IMR-90 (cell line): Measurements from ENCODE around the gene WNT3. TPM values are rescaled to one million over a fixed set of nuclear protein-coding genes. Genes with fewer than 3 reads are reported as not detected.

Experiments
- ATAC-seq: fragments of 200-7000 bp; cut with Tn5 transposase; 2 replicates; pipeline ENCODE4 v1.9.1; 2020; ENCODE audit warnings: low read depth, mild to moderate bottlenecking, moderate library complexity
- BruUV-seq: library from RNA; stranded (reverse); fragments of 400-500 nt; replicated peaks from 2 replicates; lab custom pipeline; 2021; lab: Mats Ljungman, UMichigan
- CTCF ChIA-PET: fragments of 300-600 bp; formaldehyde crosslinking; extraction: SDS; loops from one replicate; lab custom pipeline; 2021; ENCODE audit warnings: antibody characterized with exemption; lab: Yijun Ruan, JAX
- POLR2A ChIA-PET: fragments of 300-600 bp; sonication (Branson Sonifier 250); formaldehyde crosslinking; loops from one replicate; lab custom pipeline; 2022; ENCODE audit warnings: antibody characterized with exemption; ENCODE audit not compliant: unreplicated experiment; lab: Charles Lee
- DNase-seq: peaks from one replicate; pipeline ENCODE4 v3.0.0; 2013
- H2AFZ ChIP-seq: replicated peaks from 2 replicates; pipeline ENCODE3; 2013; ENCODE audit warnings: low read length, mild to moderate bottlenecking; ENCODE audit not compliant: poor library complexity
- H2AK5ac ChIP-seq: 2 replicates; pipeline ENCODE4 v1.6.1; 2013; ENCODE audit warnings: low read depth, low read length, inconsistent platforms
- H2AK9ac ChIP-seq: replicated peaks from 2 replicates; pipeline ENCODE3; 2013; ENCODE audit warnings: mild to moderate bottlenecking, low read depth, low read length, moderate library complexity; ENCODE audit not compliant: poor library complexity
- H2BK120ac ChIP-seq: 2 replicates; pipeline ENCODE4 v1.6.1; 2013; ENCODE audit warnings: low read depth, low read length, inconsistent platforms
- H2BK15ac ChIP-seq: 3 replicates; pipeline ENCODE4 v1.6.1; 2013; ENCODE audit warnings: low read depth, low read length, inconsistent platforms
- H2BK20ac ChIP-seq: 2 replicates; pipeline ENCODE4 v1.6.1; 2013; ENCODE audit warnings: low read depth, mild to moderate bottlenecking, inconsistent platforms, low read length, moderate library complexity
- H2BK5ac ChIP-seq: 2 replicates; pipeline ENCODE4 v1.6.1; 2013; ENCODE audit warnings: mild to moderate bottlenecking, low read depth, low read length, inconsistent platforms; ENCODE audit not compliant: poor library complexity, severe bottlenecking
- H3K14ac ChIP-seq: replicated peaks from 2 replicates; pipeline ENCODE4 v1.6.1; 2013; ENCODE audit warnings: low read depth, low read length, inconsistent platforms
- H3K18ac ChIP-seq: 2 replicates; pipeline ENCODE4 v1.6.1; 2013; ENCODE audit warnings: low read depth, low read length, control low read depth
- H3K23ac ChIP-seq: 2 replicates; pipeline ENCODE4 v1.6.1; 2013; ENCODE audit warnings: low read depth, low read length, inconsistent platforms
- H3K27ac ChIP-seq: 2 replicates; pipeline ENCODE4 v1.5.1; 2013; ENCODE audit warnings: mild to moderate bottlenecking, control low read depth, low read length; ENCODE audit not compliant: insufficient read depth
- H3K27me3 ChIP-seq: 2 replicates; pipeline ENCODE4 v1.6.1; 2013; ENCODE audit warnings: low read length; ENCODE audit not compliant: control insufficient read depth, insufficient read depth
- H3K36me3 ChIP-seq: 2 replicates; pipeline ENCODE4 v1.6.1; 2013; ENCODE audit warnings: low read length, mixed read lengths; ENCODE audit not compliant: control insufficient read depth, insufficient read depth
- H3K4ac ChIP-seq: 2 replicates; pipeline ENCODE4 v1.6.1; 2013; ENCODE audit warnings: low read depth, low read length, inconsistent platforms
- H3K4me1 ChIP-seq: 2 replicates; pipeline ENCODE4 v1.6.1; 2013; ENCODE audit warnings: low read length, mixed read lengths; ENCODE audit not compliant: control insufficient read depth, insufficient read depth
- H3K4me2 ChIP-seq: 2 replicates; pipeline ENCODE4 v1.6.1; 2013; ENCODE audit warnings: low read depth, mild to moderate bottlenecking, control low read depth, low read length, moderate library complexity
- H3K4me3 ChIP-seq: 2 replicates; pipeline ENCODE4 v1.5.1; 2013; ENCODE audit warnings: low read depth, mild to moderate bottlenecking, control low read depth, low read length, moderate library complexity; ENCODE audit not compliant: insufficient read depth
- H3K56ac ChIP-seq: 2 replicates; pipeline ENCODE4 v1.6.1; 2013; ENCODE audit warnings: low read length, inconsistent platforms; ENCODE audit not compliant: insufficient read depth; ENCODE audit errors: extremely low read depth
- H3K79me1 ChIP-seq, 2 experiments: 2 replicates each; pipeline ENCODE4 v1.6.1; 2013; ENCODE audit warnings: low read length in 2 of 2, inconsistent platforms in 1 of 2, low read depth in 1 of 2
- H3K9ac ChIP-seq: 2 replicates; pipeline ENCODE4 v1.6.1; 2013; ENCODE audit warnings: low read depth, low read length, control low read depth
- H3K9me1 ChIP-seq: 2 replicates; pipeline ENCODE4 v1.6.1; 2013; ENCODE audit warnings: low read length, inconsistent platforms; ENCODE audit not compliant: insufficient read depth
- H3K9me3 ChIP-seq: 2 replicates; pipeline ENCODE4 v1.6.1; 2013; ENCODE audit warnings: low read length; ENCODE audit not compliant: control insufficient read depth, insufficient read depth
- H4K20me1 ChIP-seq: 2 replicates; pipeline ENCODE4 v1.6.1; 2013; ENCODE audit warnings: low read length, inconsistent platforms; ENCODE audit not compliant: insufficient read depth
- H4K5ac ChIP-seq: 2 replicates; pipeline ENCODE4 v1.6.1; 2013; ENCODE audit warnings: mild to moderate bottlenecking, low read depth, low read length, control low read depth
- H4K8ac ChIP-seq, 2 experiments: 2 replicates each; pipeline ENCODE4 v1.6.1; 2013; ENCODE audit warnings: low read depth in 2 of 2, low read length in 2 of 2, control low read depth in 1 of 2, inconsistent platforms in 1 of 2
- H4K91ac ChIP-seq: 2 replicates; pipeline ENCODE4 v1.6.1; 2013; ENCODE audit warnings: low read depth, low read length, inconsistent platforms; ENCODE audit not compliant: insufficient read depth
- BHLHE40 ChIP-seq: fragments of 150-350 bp; IDR thresholded peaks from 2 replicates; pipeline ENCODE4 v1.6.1; 2016; ENCODE audit warnings: mild to moderate bottlenecking, low read depth, low read length
- CEBPB ChIP-seq: IDR thresholded peaks from 2 replicates; pipeline ENCODE4 v1.6.1; 2012; ENCODE audit warnings: low read depth, low read length, improper control_type of control experiment
- CHD1 ChIP-seq: IDR thresholded peaks from 2 replicates; pipeline ENCODE4 v1.6.1; 2012; ENCODE audit warnings: low read depth, low read length, improper control_type of control experiment
- FOS ChIP-seq: fragments of 150-350 bp; IDR thresholded peaks from 2 replicates; pipeline ENCODE4 v1.6.1; 2016; ENCODE audit warnings: low read depth, low read length
- MAFK ChIP-seq: IDR thresholded peaks from 2 replicates; pipeline ENCODE4 v1.6.1; 2012; ENCODE audit warnings: low read depth, low read length, improper control_type of control experiment
- MAZ ChIP-seq: IDR thresholded peaks from 2 replicates; pipeline ENCODE4 v1.6.1; 2012; ENCODE audit warnings: low read depth, mild to moderate bottlenecking, low read length, improper control_type of control experiment, moderate library complexity, borderline replicate concordance
- MXI1 ChIP-seq: IDR thresholded peaks from 2 replicates; pipeline ENCODE4 v1.6.1; 2012; ENCODE audit warnings: low read depth, mild to moderate bottlenecking, low read length, moderate library complexity, borderline replicate concordance
- NFE2L2 ChIP-seq: fragments of 150-350 bp; IDR thresholded peaks from 2 replicates; pipeline ENCODE4 v1.6.1; 2016; ENCODE audit warnings: low read depth, mild to moderate bottlenecking, low read length
- POLR2A ChIP-seq: IDR thresholded peaks from 2 replicates; pipeline ENCODE4 v1.6.1; 2012; ENCODE audit warnings: mild to moderate bottlenecking, low read depth, low read length
- RAD21 ChIP-seq: IDR thresholded peaks from 2 replicates; pipeline ENCODE4 v1.6.1; 2012; ENCODE audit warnings: low read length, improper control_type of control experiment
- RCOR1 ChIP-seq: IDR thresholded peaks from 2 replicates; pipeline ENCODE4 v1.6.1; 2012; ENCODE audit warnings: mild to moderate bottlenecking, low read length, improper control_type of control experiment; ENCODE audit not compliant: insufficient replicate concordance
- RFX5 ChIP-seq: IDR thresholded peaks from 2 replicates; pipeline ENCODE4 v1.8.0; 2012; ENCODE audit warnings: low read depth, mild to moderate bottlenecking, low read length, moderate library complexity
- SMC3 ChIP-seq: fragments of 150-350 bp; IDR thresholded peaks from 2 replicates; pipeline ENCODE4 v1.6.1; 2016; ENCODE audit warnings: low read depth, mild to moderate bottlenecking, antibody characterized with exemption, low read length, moderate library complexity
- USF2 ChIP-seq: fragments of 150-350 bp; IDR thresholded peaks from 2 replicates; pipeline ENCODE4 v1.6.1; 2017; ENCODE audit warnings: mild to moderate bottlenecking, antibody characterized with exemption, low read length, low read depth
- WGBS, 2 experiments: methylation state at CpG; one replicate each; pipeline versions ENCODE4 v1.1.5 to v1.1.7; 2013; ENCODE audit warnings: missing lambda C conversion rate in 2 of 2; ENCODE audit not compliant: insufficient read length in 1 of 2; ENCODE audit errors: extremely low coverage in 2 of 2; 5-methylcytosine and 5-hydroxymethylcytosine counted together
- dilution Hi-C: fragments of 300-500 bp; cut with HindIII; formaldehyde crosslinking; loops from one replicate; pipeline ENCODE4 v1.14.3; 2018; ENCODE audit warnings: low sequenced_read_pairs; ENCODE audit not compliant: unreplicated experiment
- in situ Hi-C: fragments of 300-500 bp; cut with MboI; formaldehyde crosslinking; loops from 3 replicates; pipeline ENCODE4 v1.14.3; 2019; ENCODE audit warnings: low sequenced_read_pairs, inconsistent platforms, mixed read lengths
- intact Hi-C: fragments of 100-400 bp; cut with micrococcal nuclease; formaldehyde crosslinking; loops from 2 replicates; pipeline ENCODE4 v1.10.0; 2022
- polyA plus RNA-seq, 3 experiments: library from polyadenylated mRNA; depleted of rRNA; stranded (reverse); fragments of >200 nt; gene quantifications; 2 replicates each; pipeline ENCODE4 v1.2.3, GENCODE V29; 2012; ENCODE audit warnings: low replicate concordance in 1 of 3
- total RNA-seq: library from RNA; depleted of rRNA; stranded (reverse); fragments of >200 nt; gene quantifications from 2 replicates; pipeline ENCODE4 v1.2.3, GENCODE V29; 2012
- TF ChIP-seq, protein P1 (sequence below): fragments of 150-350 bp; IDR thresholded peaks from 2 replicates; pipeline ENCODE4 v1.6.1; 2016; ENCODE audit warnings: low read depth, mild to moderate bottlenecking, low read length, moderate library complexity, borderline replicate concordance
- TF ChIP-seq, protein P2 (sequence below): conservative IDR thresholded peaks from 2 replicates; pipeline ENCODE4 v1.5.1; 2012; ENCODE audit warnings: mild to moderate bottlenecking, low read depth, low read length, improper control_type of control experiment

WNT3 gene
- total and polyA plus RNA-seq, 2 of the 4 experiments (the other 2 are of a cell fraction): 0.72 to 1.0 TPM

DNA sequence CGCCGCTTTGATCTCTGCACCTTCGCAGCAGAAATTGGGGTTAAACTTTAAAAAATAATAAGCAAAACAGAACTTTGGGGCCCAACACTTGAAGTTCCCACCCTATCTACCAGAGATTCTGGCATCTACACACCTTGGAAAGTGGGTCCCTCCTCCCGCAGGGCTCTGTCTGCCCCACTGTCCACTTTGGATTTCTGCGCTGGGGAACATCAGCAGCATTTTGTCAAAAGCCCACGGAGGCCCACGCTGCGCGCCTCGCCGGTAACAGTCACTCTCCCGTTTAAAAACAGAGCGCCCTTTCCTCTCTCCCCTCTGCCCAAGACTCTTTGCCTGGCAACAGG lies 32.2 kb upstream of the WNT3 start:
- BruUV-seq: no TSS peak
- Histone ChIP-seq H2BK5ac (no peak overlapping the region), H2AK9ac (no peak overlapping the region), H3K4me2 (no peak overlapping the region), H3K14ac (no peak overlapping the region), H3K9me1 (no peaks in the 10 kb centered on the region), H3K4me3 (no peak overlapping the region), H2BK120ac (no peak overlapping the region), H3K4me1 (no peaks in the 10 kb centered on the region; the same call in 1 of the 2 replicates), H3K27me3 (peaks cover 81% of the 10 kb centered on the region), H3K9me3 (no peaks in the 10 kb centered on the region), H3K9ac (no peak overlapping the region), H2BK20ac (no peak overlapping the region), H3K4ac (no peak overlapping the region), H3K56ac (no peak overlapping the region), H4K5ac (no peak overlapping the region), H2AFZ (no peak overlapping the region), H3K23ac (no peak overlapping the region), H3K18ac (no peak overlapping the region), H3K79me1 (no peaks in the 10 kb centered on the region), H4K91ac (no peak overlapping the region), H4K8ac (no peak overlapping the region), H3K27ac (no peak overlapping the region), H2BK15ac (no peak overlapping the region), H4K20me1 (0 out of 2 replicates have a peak, but pooled peaks cover 5% of the 10 kb centered on the region), H3K36me3 (no peaks in the 10 kb centered on the region), H2AK5ac (no peak overlapping the region)
- ChIA-PET CTCF (no interaction called here), POLR2A (no interaction called here)
- dilution Hi-C loops: no loop called here
- TF ChIP-seq MAZ (no peak), USF2 (no peak), MXI1 (no peak), POLR2A (no peak), BHLHE40 (no peak), RFX5 (no peak), SMC3 (no peak), CHD1 (no peak), FOS (no peak), RAD21 (no peak), MAFK (no peak), NFE2L2 (no peak), RCOR1 (no peak), CEBPB (no peak)
- TF ChIP-seq, protein P1, sequence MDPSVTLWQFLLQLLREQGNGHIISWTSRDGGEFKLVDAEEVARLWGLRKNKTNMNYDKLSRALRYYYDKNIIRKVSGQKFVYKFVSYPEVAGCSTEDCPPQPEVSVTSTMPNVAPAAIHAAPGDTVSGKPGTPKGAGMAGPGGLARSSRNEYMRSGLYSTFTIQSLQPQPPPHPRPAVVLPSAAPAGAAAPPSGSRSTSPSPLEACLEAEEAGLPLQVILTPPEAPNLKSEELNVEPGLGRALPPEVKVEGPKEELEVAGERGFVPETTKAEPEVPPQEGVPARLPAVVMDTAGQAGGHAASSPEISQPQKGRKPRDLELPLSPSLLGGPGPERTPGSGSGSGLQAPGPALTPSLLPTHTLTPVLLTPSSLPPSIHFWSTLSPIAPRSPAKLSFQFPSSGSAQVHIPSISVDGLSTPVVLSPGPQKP: no peak
- TF ChIP-seq, protein P2, sequence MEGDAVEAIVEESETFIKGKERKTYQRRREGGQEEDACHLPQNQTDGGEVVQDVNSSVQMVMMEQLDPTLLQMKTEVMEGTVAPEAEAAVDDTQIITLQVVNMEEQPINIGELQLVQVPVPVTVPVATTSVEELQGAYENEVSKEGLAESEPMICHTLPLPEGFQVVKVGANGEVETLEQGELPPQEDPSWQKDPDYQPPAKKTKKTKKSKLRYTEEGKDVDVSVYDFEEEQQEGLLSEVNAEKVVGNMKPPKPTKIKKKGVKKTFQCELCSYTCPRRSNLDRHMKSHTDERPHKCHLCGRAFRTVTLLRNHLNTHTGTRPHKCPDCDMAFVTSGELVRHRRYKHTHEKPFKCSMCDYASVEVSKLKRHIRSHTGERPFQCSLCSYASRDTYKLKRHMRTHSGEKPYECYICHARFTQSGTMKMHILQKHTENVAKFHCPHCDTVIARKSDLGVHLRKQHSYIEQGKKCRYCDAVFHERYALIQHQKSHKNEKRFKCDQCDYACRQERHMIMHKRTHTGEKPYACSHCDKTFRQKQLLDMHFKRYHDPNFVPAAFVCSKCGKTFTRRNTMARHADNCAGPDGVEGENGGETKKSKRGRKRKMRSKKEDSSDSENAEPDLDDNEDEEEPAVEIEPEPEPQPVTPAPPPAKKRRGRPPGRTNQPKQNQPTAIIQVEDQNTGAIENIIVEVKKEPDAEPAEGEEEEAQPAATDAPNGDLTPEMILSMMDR: no peak
- ATAC-seq (no peak), DNase-seq (no peak)
- in situ Hi-C loops: loop anchor here (25.0 kb wide), 1 partner anchor 162 kb away; no protein-coding TSS in a partner anchor
- intact Hi-C loops: loop anchor here (5.0 to 10.0 kb wide), 2 partner anchors 56 to 72 kb away; partner anchors contain the start of gene GOSR2
- 15% methylated on average over 10 of the region's 13 CpGs; no CpG with 5 or more reads in 1 of the 2 experiments for WGBS, 2 experiments
